ENCODE measurements around the gene GIT2.

- no peak for TF ChIP-seq EZH2 (IDR thresholded peaks at IDR 0.05; ENCODE audit: low read depth, unreplicated experiment)
- TF ChIP-seq, protein P1, sequence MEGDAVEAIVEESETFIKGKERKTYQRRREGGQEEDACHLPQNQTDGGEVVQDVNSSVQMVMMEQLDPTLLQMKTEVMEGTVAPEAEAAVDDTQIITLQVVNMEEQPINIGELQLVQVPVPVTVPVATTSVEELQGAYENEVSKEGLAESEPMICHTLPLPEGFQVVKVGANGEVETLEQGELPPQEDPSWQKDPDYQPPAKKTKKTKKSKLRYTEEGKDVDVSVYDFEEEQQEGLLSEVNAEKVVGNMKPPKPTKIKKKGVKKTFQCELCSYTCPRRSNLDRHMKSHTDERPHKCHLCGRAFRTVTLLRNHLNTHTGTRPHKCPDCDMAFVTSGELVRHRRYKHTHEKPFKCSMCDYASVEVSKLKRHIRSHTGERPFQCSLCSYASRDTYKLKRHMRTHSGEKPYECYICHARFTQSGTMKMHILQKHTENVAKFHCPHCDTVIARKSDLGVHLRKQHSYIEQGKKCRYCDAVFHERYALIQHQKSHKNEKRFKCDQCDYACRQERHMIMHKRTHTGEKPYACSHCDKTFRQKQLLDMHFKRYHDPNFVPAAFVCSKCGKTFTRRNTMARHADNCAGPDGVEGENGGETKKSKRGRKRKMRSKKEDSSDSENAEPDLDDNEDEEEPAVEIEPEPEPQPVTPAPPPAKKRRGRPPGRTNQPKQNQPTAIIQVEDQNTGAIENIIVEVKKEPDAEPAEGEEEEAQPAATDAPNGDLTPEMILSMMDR (conservative IDR thresholded peaks at IDR 0.05; ENCODE audit: low read depth in 2 of 2), result peak; percentile 13 to 52; a peak in 2 of 4 replicates
- TF ChIP-seq EZH2phosphoT487 (IDR thresholded peaks at IDR 0.05; ENCODE audit: unreplicated experiment), result no peak
- TF ChIP-seq JUNB (IDR thresholded peaks at IDR 0.05; ENCODE audit: unreplicated experiment), result no peak
Measured at GRCh38 chr12:109944561-109945359, 51.4 kb downstream of the GIT2 start.

All from GM23338 (cell line).